GM13976 (cell line): ENCODE data around the gene KLHL6.

Source experiments
- DNase-seq: peaks from one replicate; pipeline ENCODE4 v3.0.0; 2012; ENCODE audit warnings: low spot score
- CTCF ChIP-seq: IDR thresholded peaks from 2 replicates; pipeline ENCODE4 v1.5.1; 2012; ENCODE audit warnings: borderline replicate concordance, mild to moderate bottlenecking; ENCODE audit not compliant: insufficient read depth; ENCODE audit errors: extremely low read depth, missing control alignments, control extremely low read depth
- in situ Hi-C: fragments of 300-500 bp; cut with MboI; formaldehyde crosslinking; loops from one replicate; pipeline ENCODE4 v1.12.0; 2022; ENCODE audit warnings: low sequenced_read_pairs, mixed read lengths, inconsistent platforms; ENCODE audit not compliant: unreplicated experiment

Gene KLHL6

GRCh38 chr3:183507551-183507950 lies 48.0 kb downstream of the KLHL6 start:
- no peak for DNase-seq
- in situ Hi-C loops = no loop called here
- no peak for TF ChIP-seq CTCF

- in situ Hi-C loops = no loop called here
- no peak for DNase-seq
- TF ChIP-seq CTCF = no peak
Observed at GRCh38 chr3:183506674-183507320, 48.7 kb downstream of the KLHL6 start.

GRCh38 chr3:183504597-183504996 lies 50.9 kb downstream of the KLHL6 start:
- no peak for DNase-seq
- TF ChIP-seq CTCF = no peak
- in situ Hi-C loops = no loop called here

GRCh38 chr3:183503746-183504145 lies 51.8 kb downstream of the KLHL6 start:
- DNase-seq = no peak
- in situ Hi-C loops = no loop called here
- TF ChIP-seq CTCF = no peak

- in situ Hi-C loops = no loop called here
- DNase-seq = no peak
- no peak for TF ChIP-seq CTCF
Observed at GRCh38 chr3:183502237-183503181, 53.0 kb downstream of the KLHL6 start.

- in situ Hi-C loops = no loop called here
- DNase-seq = no peak
- TF ChIP-seq CTCF = no peak
Observed at GRCh38 chr3:183500981-183501704, 54.4 kb downstream of the KLHL6 start.
